ENCODE results near the gene FASN.

FASN gene

GRCh38 chr17:82116246-82116645, 18.2 kb upstream of the FASN start:
- H3K9me3 ChIP-seq (replicated peaks; ENCODE audit: low read length) = no peaks in the 10 kb centered on the region
- no peak overlapping the region for H3K4me3 ChIP-seq (ENCODE audit: low read length)
- no peak overlapping the region for H3K9ac ChIP-seq (ENCODE audit: low read depth, low read length)
- H3K4me1 ChIP-seq (ENCODE audit: control insufficient read depth, insufficient read depth, low read length) = peaks cover 3% of the 10 kb centered on the region
- peaks cover 6% of the 10 kb centered on the region for H3K36me3 ChIP-seq (ENCODE audit: insufficient read depth, low read length)
- no peaks in the 10 kb centered on the region for H3K27me3 ChIP-seq (ENCODE audit: control insufficient read depth, insufficient read depth, low read length)
- H3K4me2 ChIP-seq (ENCODE audit: low read length) = no peak overlapping the region

- Histone ChIP-seq H3K4me1 (ENCODE audit: control insufficient read depth, insufficient read depth, low read length) (no peaks in the 10 kb centered on the region), H3K36me3 (ENCODE audit: insufficient read depth, low read length) (peaks cover 6% of the 10 kb centered on the region), H3K27me3 (ENCODE audit: control insufficient read depth, insufficient read depth, low read length) (no peaks in the 10 kb centered on the region), H3K9me3 (replicated peaks; ENCODE audit: low read length) (no peaks in the 10 kb centered on the region), H3K4me2 (ENCODE audit: low read length) (no peak overlapping the region), H3K4me3 (ENCODE audit: low read length) (no peak overlapping the region), H3K9ac (ENCODE audit: low read depth, low read length) (no peak overlapping the region)
Observed at GRCh38 chr17:82114872-82115271, 16.8 kb upstream of the FASN start.

DNA sequence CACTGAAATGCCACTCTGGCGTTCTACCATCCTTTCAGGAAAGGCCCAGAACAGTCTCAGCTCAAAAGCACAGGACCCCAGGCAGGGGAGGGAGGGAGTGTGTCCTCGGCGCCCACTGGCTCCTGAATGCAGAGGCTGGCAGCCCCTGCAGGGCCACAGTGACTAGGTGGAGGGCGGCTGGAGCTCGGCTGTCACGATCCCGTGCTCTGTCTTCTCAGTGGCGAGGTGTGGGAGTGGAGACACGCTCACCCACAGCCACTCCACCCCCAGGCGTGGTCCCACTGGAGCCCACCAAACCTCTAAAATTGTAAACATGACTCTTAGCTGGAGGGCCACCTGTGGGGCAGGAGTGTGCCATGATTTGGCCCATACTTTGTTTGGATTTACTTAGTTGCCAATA, 16.4 kb upstream of the FASN start:
- Histone ChIP-seq H3K4me2 (ENCODE audit: low read length) (no peak overlapping the region), H3K36me3 (ENCODE audit: insufficient read depth, low read length) (peaks cover 6% of the 10 kb centered on the region), H3K9me3 (replicated peaks; ENCODE audit: low read length) (no peaks in the 10 kb centered on the region), H3K4me3 (ENCODE audit: low read length) (no peak overlapping the region), H3K9ac (ENCODE audit: low read depth, low read length) (no peak overlapping the region), H3K27me3 (ENCODE audit: control insufficient read depth, insufficient read depth, low read length) (no peaks in the 10 kb centered on the region), H3K4me1 (ENCODE audit: control insufficient read depth, insufficient read depth, low read length) (no peaks in the 10 kb centered on the region)

DNA sequence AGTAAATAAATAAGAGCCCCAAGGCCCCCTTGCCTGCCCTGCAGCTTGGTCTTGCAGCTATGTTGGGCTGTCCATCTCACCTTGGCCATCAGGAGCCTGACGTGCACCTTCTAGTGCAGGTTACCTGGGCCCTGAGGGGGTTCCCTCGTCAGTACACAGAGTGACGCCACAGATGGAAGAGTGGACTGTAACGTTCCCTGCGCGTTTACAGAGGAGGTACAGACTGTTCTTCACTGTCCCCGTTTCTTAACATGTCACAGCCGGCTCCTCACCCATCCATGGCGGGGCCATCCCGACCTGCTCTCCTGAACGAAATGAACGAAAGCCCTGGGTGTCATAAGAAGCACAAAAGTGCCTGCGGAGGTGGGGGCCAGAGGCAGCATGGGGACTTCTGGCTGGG, 15.9 kb upstream of the FASN start:
- H3K4me3 ChIP-seq (ENCODE audit: low read length) = no peak overlapping the region
- peaks cover 6% of the 10 kb centered on the region for H3K36me3 ChIP-seq (ENCODE audit: insufficient read depth, low read length)
- no peak overlapping the region for H3K4me2 ChIP-seq (ENCODE audit: low read length)

DNA sequence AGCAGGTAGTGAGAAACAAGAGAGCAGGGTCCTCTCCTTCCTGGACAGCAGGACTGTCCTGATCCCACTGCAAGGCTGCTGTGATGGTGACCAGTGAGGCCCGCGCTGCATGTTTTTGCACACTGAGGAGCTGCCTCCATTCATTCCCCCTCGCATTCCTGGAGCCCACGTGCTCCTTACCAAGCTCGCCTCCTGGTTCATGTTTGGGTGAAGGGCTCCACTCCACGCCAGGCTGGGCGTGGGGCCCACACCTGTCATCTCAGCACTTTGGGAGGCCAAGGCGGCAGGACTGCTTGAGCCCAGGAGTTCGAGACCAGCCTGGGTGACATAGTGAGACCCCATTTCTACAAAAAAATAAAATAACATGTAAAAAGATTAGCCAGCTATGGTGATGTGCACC, 15.4 kb upstream of the FASN start:
- Histone ChIP-seq H3K4me1 (ENCODE audit: control insufficient read depth, insufficient read depth, low read length) (no peaks in the 10 kb centered on the region), H3K9me3 (replicated peaks; ENCODE audit: low read length) (no peaks in the 10 kb centered on the region), H3K36me3 (ENCODE audit: insufficient read depth, low read length) (peaks cover 5% of the 10 kb centered on the region), H3K4me3 (ENCODE audit: low read length) (no peak overlapping the region), H3K9ac (ENCODE audit: low read depth, low read length) (no peak overlapping the region), H3K4me2 (ENCODE audit: low read length) (no peak overlapping the region), H3K27me3 (ENCODE audit: control insufficient read depth, insufficient read depth, low read length) (no peaks in the 10 kb centered on the region)

More for the DNA sequence above, 15.9 kb upstream of the FASN start:
- Histone ChIP-seq H3K9ac (ENCODE audit: low read depth, low read length) (no peak overlapping the region), H3K27me3 (ENCODE audit: control insufficient read depth, insufficient read depth, low read length) (no peaks in the 10 kb centered on the region), H3K4me1 (ENCODE audit: control insufficient read depth, insufficient read depth, low read length) (no peaks in the 10 kb centered on the region), H3K9me3 (replicated peaks; ENCODE audit: low read length) (no peaks in the 10 kb centered on the region)

DNA sequence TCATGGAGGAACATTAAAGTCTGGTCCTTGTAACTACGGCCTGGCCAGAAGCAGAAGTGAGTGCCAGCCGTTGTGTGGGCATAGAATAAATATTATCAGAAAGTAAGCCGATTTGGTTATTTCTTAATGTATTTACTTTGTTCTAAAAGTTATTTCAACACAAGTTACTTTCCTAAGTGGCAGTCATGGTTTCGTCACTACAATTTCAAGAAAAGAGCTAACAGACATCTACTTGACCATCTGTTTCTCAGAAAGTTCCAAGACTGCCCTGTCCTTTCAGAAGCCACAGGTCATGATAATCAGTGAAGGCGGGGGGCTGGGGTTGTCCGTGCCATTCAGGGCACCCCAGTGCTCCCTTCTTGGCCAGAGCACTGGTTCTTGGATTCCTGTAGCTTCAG, 14.9 kb upstream of the FASN start:
- Histone ChIP-seq H3K4me2 (ENCODE audit: low read length) (no peak overlapping the region), H3K4me1 (ENCODE audit: control insufficient read depth, insufficient read depth, low read length) (no peaks in the 10 kb centered on the region), H3K36me3 (ENCODE audit: insufficient read depth, low read length) (peaks cover 3% of the 10 kb centered on the region)

GRCh38 chr17:82112181-82112913, 14.3 kb upstream of the FASN start:
- no peaks in the 10 kb centered on the region for H3K27me3 ChIP-seq (ENCODE audit: control insufficient read depth, insufficient read depth, low read length)
- H3K4me2 ChIP-seq (ENCODE audit: low read length) = no peak overlapping the region
- H3K4me1 ChIP-seq (ENCODE audit: control insufficient read depth, insufficient read depth, low read length) = no peaks in the 10 kb centered on the region
- H3K9me3 ChIP-seq (replicated peaks; ENCODE audit: low read length) = no peaks in the 10 kb centered on the region
- no peak overlapping the region for H3K4me3 ChIP-seq (ENCODE audit: low read length)
- peaks cover 3% of the 10 kb centered on the region for H3K36me3 ChIP-seq (ENCODE audit: insufficient read depth, low read length)
- no peak overlapping the region for H3K9ac ChIP-seq (ENCODE audit: low read depth, low read length)

More for the DNA sequence above, 14.9 kb upstream of the FASN start:
- Histone ChIP-seq H3K4me3 (ENCODE audit: low read length) (no peak overlapping the region), H3K9ac (ENCODE audit: low read depth, low read length) (no peak overlapping the region), H3K27me3 (ENCODE audit: control insufficient read depth, insufficient read depth, low read length) (no peaks in the 10 kb centered on the region), H3K9me3 (replicated peaks; ENCODE audit: low read length) (no peaks in the 10 kb centered on the region)

- Histone ChIP-seq H3K27me3 (ENCODE audit: control insufficient read depth, insufficient read depth, low read length) (no peaks in the 10 kb centered on the region), H3K9ac (ENCODE audit: low read depth, low read length) (no peak overlapping the region), H3K4me2 (ENCODE audit: low read length) (no peak overlapping the region), H3K4me1 (ENCODE audit: control insufficient read depth, insufficient read depth, low read length) (peaks cover 12% of the 10 kb centered on the region), H3K4me3 (ENCODE audit: low read length) (no peak overlapping the region), H3K36me3 (ENCODE audit: insufficient read depth, low read length) (peaks cover 3% of the 10 kb centered on the region), H3K9me3 (replicated peaks; ENCODE audit: low read length) (no peaks in the 10 kb centered on the region)
Observed at GRCh38 chr17:82110298-82110697, 12.3 kb upstream of the FASN start.

DNA sequence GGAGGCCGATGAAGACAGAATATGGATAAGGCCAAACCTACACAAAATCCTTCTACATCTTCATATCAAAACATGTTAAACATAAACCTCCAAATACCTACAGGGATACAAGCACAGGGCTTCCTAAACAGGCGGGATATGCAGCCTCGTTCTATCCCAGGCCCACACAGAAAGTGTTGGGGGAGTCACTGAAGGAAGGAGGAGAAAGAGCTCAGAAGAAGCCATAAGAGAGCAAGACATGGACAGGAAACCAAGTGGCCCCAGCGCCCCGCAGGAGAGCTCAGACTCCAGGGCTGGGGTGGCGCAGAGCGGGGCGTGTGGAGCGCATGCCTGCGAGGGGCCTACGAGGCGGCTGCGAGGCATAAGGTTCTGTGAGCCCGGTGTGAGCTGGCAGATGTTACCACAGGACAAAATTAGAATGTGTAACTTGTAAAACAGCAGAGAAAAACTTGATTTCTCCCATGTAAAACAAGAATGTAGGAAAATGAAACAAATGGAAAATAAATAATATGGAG, 11.0 kb upstream of the FASN start:
- H3K9me3 ChIP-seq (replicated peaks; ENCODE audit: low read length) = no peaks in the 10 kb centered on the region
- H3K36me3 ChIP-seq (ENCODE audit: insufficient read depth, low read length) = peaks cover 3% of the 10 kb centered on the region
- no peak overlapping the region for H3K4me2 ChIP-seq (ENCODE audit: low read length)
- no peaks in the 10 kb centered on the region for H3K27me3 ChIP-seq (ENCODE audit: control insufficient read depth, insufficient read depth, low read length)
- peaks cover 12% of the 10 kb centered on the region for H3K4me1 ChIP-seq (ENCODE audit: control insufficient read depth, insufficient read depth, low read length)
- no peak overlapping the region for H3K4me3 ChIP-seq (ENCODE audit: low read length)
- no peak overlapping the region for H3K9ac ChIP-seq (ENCODE audit: low read depth, low read length)

- Histone ChIP-seq H3K27me3 (ENCODE audit: control insufficient read depth, insufficient read depth, low read length) (no peaks in the 10 kb centered on the region), H3K4me2 (ENCODE audit: low read length) (no peak overlapping the region), H3K9me3 (replicated peaks; ENCODE audit: low read length) (no peaks in the 10 kb centered on the region), H3K9ac (ENCODE audit: low read depth, low read length) (no peak overlapping the region), H3K36me3 (ENCODE audit: insufficient read depth, low read length) (peaks cover 3% of the 10 kb centered on the region), H3K4me1 (ENCODE audit: control insufficient read depth, insufficient read depth, low read length) (peaks cover 12% of the 10 kb centered on the region), H3K4me3 (ENCODE audit: low read length) (no peak overlapping the region)
Observed at GRCh38 chr17:82108496-82108945, 10.5 kb upstream of the FASN start.

- H3K9ac ChIP-seq (ENCODE audit: low read depth, low read length) = no peak overlapping the region
- no peak overlapping the region for H3K4me3 ChIP-seq (ENCODE audit: low read length)
- peaks cover 12% of the 10 kb centered on the region for H3K4me1 ChIP-seq (ENCODE audit: control insufficient read depth, insufficient read depth, low read length)
- no peaks in the 10 kb centered on the region for H3K36me3 ChIP-seq (ENCODE audit: insufficient read depth, low read length)
- H3K9me3 ChIP-seq (replicated peaks; ENCODE audit: low read length) = no peaks in the 10 kb centered on the region
- no peaks in the 10 kb centered on the region for H3K27me3 ChIP-seq (ENCODE audit: control insufficient read depth, insufficient read depth, low read length)
- no peak overlapping the region for H3K4me2 ChIP-seq (ENCODE audit: low read length)
Observed at GRCh38 chr17:82108038-82108437, 10.0 kb upstream of the FASN start.

GRCh38 chr17:82107341-82107860, 9.4 kb upstream of the FASN start:
- no peak overlapping the region for H3K9ac ChIP-seq (ENCODE audit: low read depth, low read length)
- H3K36me3 ChIP-seq (ENCODE audit: insufficient read depth, low read length) = no peaks in the 10 kb centered on the region
- H3K27me3 ChIP-seq (ENCODE audit: control insufficient read depth, insufficient read depth, low read length) = no peaks in the 10 kb centered on the region
- H3K4me2 ChIP-seq (ENCODE audit: low read length) = no peak overlapping the region
- H3K4me3 ChIP-seq (ENCODE audit: low read length) = no peak overlapping the region
- no peaks in the 10 kb centered on the region for H3K9me3 ChIP-seq (replicated peaks; ENCODE audit: low read length)
- peaks cover 12% of the 10 kb centered on the region for H3K4me1 ChIP-seq (ENCODE audit: control insufficient read depth, insufficient read depth, low read length)

All from skeletal muscle satellite cell (primary cell).